Measurements from ENCODE around the gene MRPL21.

The MRPL21 gene

GRCh38 chr11:68903288-68904247 lies at the start of gene MRPL21, which contains the start of gene IGHMBP2:
TSS of gene MRPL21 (minus strand) at chr11:68903832. CDS start at chr11:68903810, 22 bp downstream.
TSS of gene IGHMBP2 (plus strand) at chr11:68903891. CDS start at chr11:68903953, 62 bp downstream.
- peak; percentile 86 for DNase-seq (ENCODE audit: low spot score)

GRCh38 chr11:68950762-68951161 lies 47.1 kb upstream of the MRPL21 start:
- DNase-seq (ENCODE audit: low spot score), result no peak

- peak; percentile 33 for DNase-seq (ENCODE audit: low spot score)
These were observed 46.6 kb upstream of the MRPL21 start for GRCh38 chr11:68950270-68950669.

- no peak for DNase-seq (ENCODE audit: low spot score)
These were observed 45.3 kb upstream of the MRPL21 start for GRCh38 chr11:68948935-68949334.

- DNase-seq (ENCODE audit: low spot score), result no peak
These were observed 44.9 kb upstream of the MRPL21 start for GRCh38 chr11:68948496-68948895.

GRCh38 chr11:68947151-68947550 lies 43.5 kb upstream of the MRPL21 start:
- no peak for DNase-seq (ENCODE audit: low spot score)

- DNase-seq (ENCODE audit: low spot score), result no peak
These were observed 42.9 kb upstream of the MRPL21 start for GRCh38 chr11:68946416-68947090.

- no peak for DNase-seq (ENCODE audit: low spot score)
These were observed 39.2 kb upstream of the MRPL21 start for GRCh38 chr11:68942751-68943271.

- DNase-seq (ENCODE audit: low spot score), result no peak
These were observed 38.5 kb upstream of the MRPL21 start for GRCh38 chr11:68942095-68942620.

- DNase-seq (ENCODE audit: low spot score), result no peak
These were observed 37.9 kb upstream of the MRPL21 start for GRCh38 chr11:68941324-68942094.

- DNase-seq (ENCODE audit: low spot score), result no peak
These were observed 37.2 kb upstream of the MRPL21 start for GRCh38 chr11:68940651-68941323.

GRCh38 chr11:68939583-68940555 lies 36.2 kb upstream of the MRPL21 start:
- no peak for DNase-seq (ENCODE audit: low spot score)

- no peak for DNase-seq (ENCODE audit: low spot score)
These were observed 35.4 kb upstream of the MRPL21 start for GRCh38 chr11:68938816-68939582.

GRCh38 chr11:68938088-68938487 lies 34.5 kb upstream of the MRPL21 start:
- DNase-seq (ENCODE audit: low spot score), result no peak

- no peak for DNase-seq (ENCODE audit: low spot score)
These were observed 33.3 kb upstream of the MRPL21 start for GRCh38 chr11:68936676-68937620.

- DNase-seq (ENCODE audit: low spot score), result no peak
These were observed 32.7 kb upstream of the MRPL21 start for GRCh38 chr11:68936358-68936636.

GRCh38 chr11:68935516-68936357 lies 32.1 kb upstream of the MRPL21 start:
- no peak for DNase-seq (ENCODE audit: low spot score)
